PC-3 (cell line): Measurements from ENCODE around the gene TMEFF2. TPM values are rescaled to one million over a fixed set of nuclear protein-coding genes. Genes with fewer than 3 reads are reported as not detected.

ENCODE experiments used
- ATAC-seq: fragments of 200-7000 bp; cut with Tn5 transposase; 2 replicates; pipeline ENCODE4 v1.9.1; 2020; ENCODE audit warnings: mild to moderate bottlenecking, moderate library complexity
- BruUV-seq: library from RNA; stranded (reverse); fragments of 400-500 nt; replicated peaks from 2 replicates; lab custom pipeline; 2021; lab: Mats Ljungman, UMichigan
- CTCF ChIA-PET: fragments of 300-600 bp; sonication (Branson Sonifier 250); formaldehyde crosslinking; loops from one replicate; lab custom pipeline; 2022; ENCODE audit warnings: antibody characterized with exemption; lab: Charles Lee
- POLR2A ChIA-PET: fragments of 300-600 bp; sonication (Branson Sonifier 250); formaldehyde crosslinking; loops from one replicate; lab custom pipeline; 2022; ENCODE audit warnings: antibody characterized with exemption; ENCODE audit not compliant: unreplicated experiment; lab: Charles Lee
- DNase-seq: peaks from one replicate; pipeline ENCODE4 v3.0.0-alpha.2; 2015
- H2AFZ ChIP-seq: fragments of 300-600 bp; sonication (generic); 2 replicates; pipeline ENCODE4 v1.6.0; 2016; ENCODE audit warnings: antibody characterized with exemption, low read length
- H3F3A ChIP-seq: fragments of 300-600 bp; sonication (generic); one replicate; pipeline ENCODE4 v1.6.0; 2017; ENCODE audit warnings: antibody characterized with exemption, low read length, control low read depth, mild to moderate bottlenecking; ENCODE audit not compliant: unreplicated experiment
- H3K27ac ChIP-seq: fragments of 300-600 bp; sonication (generic); 2 replicates; pipeline ENCODE4 v1.5.1; 2016; ENCODE audit warnings: mild to moderate bottlenecking, low read length
- H3K27me3 ChIP-seq: fragments of 300-600 bp; sonication (generic); 2 replicates; pipeline ENCODE4 v1.6.1; 2016; ENCODE audit warnings: low read length, mixed read lengths
- H3K36me3 ChIP-seq: fragments of 300-600 bp; sonication (generic); 2 replicates; pipeline ENCODE4 v1.6.1; 2016; ENCODE audit warnings: low read depth, mixed run types, low read length, mixed read lengths
- H3K4me1 ChIP-seq: fragments of 300-600 bp; sonication (generic); 2 replicates; pipeline ENCODE4 v1.5.1; 2016; ENCODE audit warnings: low read length; ENCODE audit not compliant: insufficient read depth
- H3K4me2 ChIP-seq: fragments of 300-600 bp; sonication (generic); 2 replicates; pipeline ENCODE4 v1.6.0; 2016; ENCODE audit warnings: low read length
- H3K4me3 ChIP-seq: fragments of 300-600 bp; sonication (generic); 2 replicates; pipeline ENCODE4 v1.5.1; 2016; ENCODE audit warnings: mild to moderate bottlenecking, low read length, mixed read lengths
- H3K79me2 ChIP-seq: fragments of 300-600 bp; sonication (generic); 2 replicates; pipeline ENCODE4 v1.6.1; 2017; ENCODE audit warnings: low read length, mixed read lengths
- H3K9ac ChIP-seq: fragments of 300-600 bp; sonication (generic); 2 replicates; pipeline ENCODE4 v1.6.0; 2016; ENCODE audit warnings: mild to moderate bottlenecking, low read length
- H3K9me2 ChIP-seq: fragments of 300-600 bp; sonication (generic); replicated peaks from 2 replicates; pipeline ENCODE4 v1.6.1; 2016; ENCODE audit warnings: mixed run types, low read length, mixed read lengths
- H3K9me3 ChIP-seq: fragments of 300-600 bp; sonication (generic); 2 replicates; pipeline ENCODE4 v1.6.1; 2016; ENCODE audit warnings: low read length, mixed read lengths
- H4K20me1 ChIP-seq: fragments of 300-600 bp; sonication (generic); 2 replicates; pipeline ENCODE4 v1.6.1; 2016; ENCODE audit warnings: low read length, mixed read lengths
- EZH2 ChIP-seq: fragments of 300-600 bp; sonication (generic); IDR thresholded peaks from one replicate; pipeline ENCODE4 v1.6.1; 2017; ENCODE audit warnings: antibody characterized with exemption, mild to moderate bottlenecking, low read length; ENCODE audit not compliant: unreplicated experiment
- EZH2phosphoT487 ChIP-seq: fragments of 300-600 bp; sonication (generic); IDR thresholded peaks from 2 replicates; pipeline ENCODE4 v1.6.1; 2018; ENCODE audit warnings: mild to moderate bottlenecking, antibody characterized with exemption, low read length, borderline replicate concordance
- intact Hi-C: fragments of 100-400 bp; cut with micrococcal nuclease; formaldehyde crosslinking; loops from 2 replicates; pipeline ENCODE4 v1.9.0; 2023
- total RNA-seq: library from RNA; depleted of rRNA; stranded (reverse); fragments of >200 nt; gene quantifications from 2 replicates; pipeline ENCODE4 v1.2.3, GENCODE V29; 2014
- TF ChIP-seq, protein P1 (sequence below): fragments of 300-600 bp; sonication (generic); conservative IDR thresholded peaks from 2 replicates; pipeline ENCODE4 v1.5.1; 2017; ENCODE audit warnings: antibody characterized with exemption, low read depth, mild to moderate bottlenecking, low read length

The TMEFF2 gene
- total RNA-seq, 1 experiment from 2014 or later, result not detected

GRCh38 chr2:191985740-191986139, 209.0 kb downstream of the TMEFF2 start:
- CTCF ChIA-PET, result interaction anchor here (0.6 kb wide), 1 partner anchor 106 kb away, joined by 15 read pairs; no protein-coding TSS in a partner anchor
- Histone ChIP-seq H3K9ac (no peak overlapping the region), H3K4me1 (no peaks in the 10 kb centered on the region), H3K36me3 (no peaks in the 10 kb centered on the region), H3K9me2 (no peaks in the 10 kb centered on the region), H3K27me3 (no peaks in the 10 kb centered on the region), H3K4me3 (no peak overlapping the region), H3F3A (no peaks in the 10 kb centered on the region), H3K4me2 (no peak overlapping the region), H4K20me1 (no peaks in the 10 kb centered on the region), H3K79me2 (no peaks in the 10 kb centered on the region), H3K27ac (no peak overlapping the region), H3K9me3 (no peaks in the 10 kb centered on the region), H2AFZ (no peak overlapping the region)
- DNase-seq (no peak), ATAC-seq (no peak)
- intact Hi-C loops, result no loop called here
- POLR2A ChIA-PET, result no interaction called here
- BruUV-seq, result no TSS peak
- TF ChIP-seq, protein P1, sequence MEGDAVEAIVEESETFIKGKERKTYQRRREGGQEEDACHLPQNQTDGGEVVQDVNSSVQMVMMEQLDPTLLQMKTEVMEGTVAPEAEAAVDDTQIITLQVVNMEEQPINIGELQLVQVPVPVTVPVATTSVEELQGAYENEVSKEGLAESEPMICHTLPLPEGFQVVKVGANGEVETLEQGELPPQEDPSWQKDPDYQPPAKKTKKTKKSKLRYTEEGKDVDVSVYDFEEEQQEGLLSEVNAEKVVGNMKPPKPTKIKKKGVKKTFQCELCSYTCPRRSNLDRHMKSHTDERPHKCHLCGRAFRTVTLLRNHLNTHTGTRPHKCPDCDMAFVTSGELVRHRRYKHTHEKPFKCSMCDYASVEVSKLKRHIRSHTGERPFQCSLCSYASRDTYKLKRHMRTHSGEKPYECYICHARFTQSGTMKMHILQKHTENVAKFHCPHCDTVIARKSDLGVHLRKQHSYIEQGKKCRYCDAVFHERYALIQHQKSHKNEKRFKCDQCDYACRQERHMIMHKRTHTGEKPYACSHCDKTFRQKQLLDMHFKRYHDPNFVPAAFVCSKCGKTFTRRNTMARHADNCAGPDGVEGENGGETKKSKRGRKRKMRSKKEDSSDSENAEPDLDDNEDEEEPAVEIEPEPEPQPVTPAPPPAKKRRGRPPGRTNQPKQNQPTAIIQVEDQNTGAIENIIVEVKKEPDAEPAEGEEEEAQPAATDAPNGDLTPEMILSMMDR, result no peak
- TF ChIP-seq EZH2 (no peak), EZH2phosphoT487 (no peak)

DNA sequence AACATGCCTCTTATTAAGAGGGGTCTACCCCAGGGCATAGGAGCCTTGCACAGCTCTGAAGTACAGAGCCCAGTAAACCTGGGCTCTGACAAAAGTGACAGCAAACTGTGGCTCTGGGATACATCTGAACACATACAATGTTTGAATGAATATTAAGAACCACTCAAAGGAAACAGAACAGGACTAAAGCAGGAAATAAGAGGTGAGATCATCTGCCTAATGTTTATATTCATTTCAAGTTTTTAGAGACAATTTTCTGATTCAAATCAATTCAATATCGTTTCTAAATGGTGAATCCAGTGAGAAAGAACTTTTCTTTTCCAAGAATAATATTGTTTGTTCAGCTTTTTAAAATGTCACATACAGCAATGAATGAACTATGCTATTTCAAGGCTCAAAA, 211.1 kb downstream of the TMEFF2 start:
- no TSS peak for BruUV-seq
- DNase-seq, result no peak
- TF ChIP-seq, protein P1, result no peak
- TF ChIP-seq EZH2 (no peak), EZH2phosphoT487 (no peak)
- no peaks in the 10 kb centered on the region for H4K20me1 ChIP-seq
- ATAC-seq, result no peak
- CTCF ChIA-PET, result no interaction called here
- no peaks in the 10 kb centered on the region for H3F3A ChIP-seq
- no peaks in the 10 kb centered on the region for H3K36me3 ChIP-seq
- no peak overlapping the region for H3K4me2 ChIP-seq
- intact Hi-C loops, result no loop called here
- no peaks in the 10 kb centered on the region for H3K9me2 ChIP-seq
- POLR2A ChIA-PET, result no interaction called here
- H3K4me3 ChIP-seq, result no peak overlapping the region
- no peaks in the 10 kb centered on the region for H3K27me3 ChIP-seq
- H3K9ac ChIP-seq, result no peak overlapping the region
- H3K27ac ChIP-seq, result no peak overlapping the region
- H3K79me2 ChIP-seq, result no peaks in the 10 kb centered on the region
- H3K9me3 ChIP-seq, result no peaks in the 10 kb centered on the region
- H3K4me1 ChIP-seq, result no peaks in the 10 kb centered on the region
- H2AFZ ChIP-seq, result no peak overlapping the region

GRCh38 chr2:191983186-191983585, 211.5 kb downstream of the TMEFF2 start:
- ATAC-seq (no peak), DNase-seq (no peak)
- Histone ChIP-seq H3K79me2 (no peaks in the 10 kb centered on the region), H2AFZ (no peak overlapping the region), H3K9me3 (no peaks in the 10 kb centered on the region), H3K9ac (no peak overlapping the region), H3K9me2 (no peaks in the 10 kb centered on the region), H3K27me3 (no peaks in the 10 kb centered on the region), H3K4me3 (no peak overlapping the region), H3K36me3 (no peaks in the 10 kb centered on the region), H3F3A (no peaks in the 10 kb centered on the region), H3K4me1 (no peaks in the 10 kb centered on the region), H3K27ac (no peak overlapping the region), H3K4me2 (no peak overlapping the region), H4K20me1 (no peaks in the 10 kb centered on the region)
- TF ChIP-seq EZH2phosphoT487, result no peak
- no peak for TF ChIP-seq EZH2
- TF ChIP-seq, protein P1, result no peak
- CTCF ChIA-PET, result no interaction called here
- intact Hi-C loops, result no loop called here
- no TSS peak for BruUV-seq
- POLR2A ChIA-PET, result no interaction called here
